HepG2 (cell line): ENCODE data around the gene SNRPD2. TPM values are rescaled to one million over a fixed set of nuclear protein-coding genes. Genes with fewer than 3 reads are reported as not detected.

Experiments used
- ATM ChIP-seq: fragments of 450-650 bp; IDR thresholded peaks from 2 replicates; pipeline ENCODE4 v1.7.1; 2017; ENCODE audit warnings: mild to moderate bottlenecking, borderline replicate concordance
- BCLAF1 ChIP-seq: fragments of 450-650 bp; IDR thresholded peaks from 2 replicates; pipeline ENCODE4 v1.6.1; 2017; ENCODE audit warnings: mild to moderate bottlenecking
- ERF ChIP-seq: IDR thresholded peaks from 2 replicates; pipeline ENCODE4 v1.6.1; 2018; ENCODE audit warnings: missing biosample characterization, missing genetic modification reagents
- HOMEZ ChIP-seq: IDR thresholded peaks from 2 replicates; pipeline ENCODE4 v1.6.1; 2016; ENCODE audit warnings: low read depth
- IKZF4 ChIP-seq: sonication (generic); formaldehyde crosslinking; IDR thresholded peaks from 2 replicates; pipeline ENCODE4 v1.5.1; 2020; ENCODE audit warnings: borderline replicate concordance, mild to moderate bottlenecking, low read depth, missing genetic modification reagents; ENCODE audit errors: not compliant biosample characterization
- JARID2 ChIP-seq: sonication (generic); formaldehyde crosslinking; IDR thresholded peaks from 2 replicates; pipeline ENCODE4 v1.8.1; 2023; ENCODE audit warnings: missing genetic modification reagents, inconsistent platforms; ENCODE audit not compliant: insufficient replicate concordance
- JUNB ChIP-seq: sonication (generic); formaldehyde crosslinking; IDR thresholded peaks from 2 replicates; pipeline ENCODE4 v1.8.0; 2022; ENCODE audit warnings: missing genetic modification reagents, mild to moderate bottlenecking, borderline replicate concordance
- MIER2 ChIP-seq: IDR thresholded peaks from 2 replicates; pipeline ENCODE4 v1.6.1; 2016; ENCODE audit warnings: missing biosample characterization, missing genetic modification reagents
- MXD1 ChIP-seq: sonication (generic); formaldehyde crosslinking; IDR thresholded peaks from 2 replicates; pipeline ENCODE4 v1.4.0; 2020; ENCODE audit warnings: mild to moderate bottlenecking, missing genetic modification reagents
- PRDM4 ChIP-seq: sonication (generic); formaldehyde crosslinking; IDR thresholded peaks from 2 replicates; pipeline ENCODE4 v1.9.0; 2021; ENCODE audit warnings: missing genetic modification reagents, borderline replicate concordance
- TAF1 ChIP-seq: sonication (generic); formaldehyde crosslinking; IDR thresholded peaks from 2 replicates; pipeline ENCODE4 v1.4.0; 2020; ENCODE audit warnings: missing genetic modification reagents
- TFDP2 ChIP-seq: sonication (generic); formaldehyde crosslinking; IDR thresholded peaks from 2 replicates; pipeline ENCODE4 v1.4.0; 2020; ENCODE audit warnings: missing genetic modification reagents
- ZFYVE20 ChIP-seq: sonication (generic); formaldehyde crosslinking; IDR thresholded peaks from 2 replicates; pipeline ENCODE4 v1.8.0; 2023; ENCODE audit warnings: low read depth, mild to moderate bottlenecking, moderate library complexity, missing genetic modification reagents, borderline replicate concordance
- ZNF512 ChIP-seq: sonication (generic); formaldehyde crosslinking; IDR thresholded peaks from 2 replicates; pipeline ENCODE4 v1.4.0; 2020; ENCODE audit warnings: mild to moderate bottlenecking, missing genetic modification reagents
- ZNF569 ChIP-seq: sonication (generic); formaldehyde crosslinking; IDR thresholded peaks from 2 replicates; pipeline ENCODE4 v1.5.0; 2020; ENCODE audit warnings: mild to moderate bottlenecking, missing genetic modification reagents, moderate library complexity, borderline replicate concordance
- ZNF607 ChIP-seq: sonication (generic); formaldehyde crosslinking; IDR thresholded peaks from 2 replicates; pipeline ENCODE4 v1.5.1; 2020; ENCODE audit warnings: missing genetic modification reagents, mild to moderate bottlenecking, borderline replicate concordance
- ZNF792 ChIP-seq: IDR thresholded peaks from 2 replicates; pipeline ENCODE4 v1.6.1; 2016
- ZNF83 ChIP-seq: sonication (generic); formaldehyde crosslinking; IDR thresholded peaks from 2 replicates; pipeline ENCODE4 v1.4.0; 2020; ENCODE audit warnings: missing genetic modification reagents, mild to moderate bottlenecking, borderline replicate concordance
- polyA plus RNA-seq, 8 experiments: library from polyadenylated mRNA; depleted of rRNA in 3 of 8; stranded (reverse) in 7 of 8; unstranded in 1 of 8; fragments of >200 nt; fragmentation: Illumina TruSeq in 4 of 8; extraction: Trizol in 4 of 8; gene quantifications; 2 replicates each; pipeline versions ENCODE4 v1.2.1 to v1.2.3, GENCODE V29; 2011 to 2016; ENCODE audit warnings: low read depth in 4 of 8, missing spikeins in 1 of 8, mixed read lengths in 1 of 8; ENCODE audit not compliant: insufficient read depth in 1 of 8
- total RNA-seq, 5 experiments: library from RNA; depleted of rRNA; stranded (reverse); fragments of >200 nt; fragmentation: Illumina TruSeq; extraction: Trizol; gene quantifications; 2 replicates each; pipeline ENCODE4 v1.2.3, GENCODE V29; 2016; ENCODE audit warnings: low read depth in 1 of 5

Gene SNRPD2
- total and polyA plus RNA-seq, 2 of the 13 experiments (the other 11 are each of a cell fraction or from before 2014, with no cell fraction given) = 299 to 485 TPM

- TF ChIP-seq BCLAF1 (no peak), TAF1 (peak; percentile 40; the same call in 1 of the 2 replicates), ZFYVE20 (CRISPR knock-in tag) (no peak), HOMEZ (CRISPR knock-in tag) (0 out of 2 replicates have a peak, but pooled peaks have one; percentile 27), ATM (no peak), ERF (CRISPR knock-in tag) (no peak), IKZF4 (CRISPR knock-in tag) (no peak), MXD1 (CRISPR knock-in tag) (no peak), ZNF512 (CRISPR knock-in tag) (no peak), ZNF569 (CRISPR knock-in tag) (no peak), ZNF607 (CRISPR knock-in tag) (no peak; the same call in 1 of the 2 replicates), ZNF792 (CRISPR knock-in tag) (no peak), JARID2 (no peak), MIER2 (no peak), TFDP2 (CRISPR knock-in tag) (no peak; the same call in 1 of the 2 replicates), ZNF83 (CRISPR knock-in tag) (0 out of 2 replicates have a peak, but pooled peaks have one; percentile 13), JUNB (no peak), PRDM4 (no peak)
Measured at GRCh38 chr19:45641274-45642105, 50.3 kb downstream of the SNRPD2 start (continued).
